ENCODE data around the gene KLRC3. TPM values are rescaled to one million over a fixed set of nuclear protein-coding genes. Genes with fewer than 3 reads are reported as not detected.

Gene KLRC3
- total and polyA plus RNA-seq, 2 of the 13 experiments (the other 11 are each of a cell fraction or from before 2014, with no cell fraction given): not detected

DNA sequence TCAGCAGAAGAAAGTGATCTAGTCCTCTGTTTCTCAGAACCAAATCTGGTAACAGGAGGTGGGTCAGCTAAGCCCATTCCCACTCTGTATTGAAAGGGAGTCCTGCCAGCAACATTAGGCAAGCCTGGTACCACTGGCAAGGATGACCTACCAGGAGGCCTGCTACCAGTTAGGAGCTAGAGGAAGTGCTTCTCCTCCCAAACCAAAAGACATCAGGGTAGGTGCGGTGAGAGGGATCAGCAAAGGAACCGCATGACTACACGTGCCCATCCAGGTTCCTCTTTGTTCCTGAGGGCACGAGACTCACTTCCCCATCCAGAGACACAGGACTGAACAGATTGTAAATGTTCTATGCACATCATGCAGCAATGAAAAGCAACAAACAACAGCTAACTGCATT lies 13.7 kb downstream of the KLRC3 start (continued):
- TF ChIP-seq EP300 (IDR thresholded peaks at IDR 0.05; ENCODE audit: low read depth in 2 of 2, low read length in 2 of 2): no peak
- no peak for TF ChIP-seq EP300 (CRISPR knock-in tag; IDR thresholded peaks at IDR 0.05; ENCODE audit: borderline replicate concordance)
- TF ChIP-seq, protein P1, sequence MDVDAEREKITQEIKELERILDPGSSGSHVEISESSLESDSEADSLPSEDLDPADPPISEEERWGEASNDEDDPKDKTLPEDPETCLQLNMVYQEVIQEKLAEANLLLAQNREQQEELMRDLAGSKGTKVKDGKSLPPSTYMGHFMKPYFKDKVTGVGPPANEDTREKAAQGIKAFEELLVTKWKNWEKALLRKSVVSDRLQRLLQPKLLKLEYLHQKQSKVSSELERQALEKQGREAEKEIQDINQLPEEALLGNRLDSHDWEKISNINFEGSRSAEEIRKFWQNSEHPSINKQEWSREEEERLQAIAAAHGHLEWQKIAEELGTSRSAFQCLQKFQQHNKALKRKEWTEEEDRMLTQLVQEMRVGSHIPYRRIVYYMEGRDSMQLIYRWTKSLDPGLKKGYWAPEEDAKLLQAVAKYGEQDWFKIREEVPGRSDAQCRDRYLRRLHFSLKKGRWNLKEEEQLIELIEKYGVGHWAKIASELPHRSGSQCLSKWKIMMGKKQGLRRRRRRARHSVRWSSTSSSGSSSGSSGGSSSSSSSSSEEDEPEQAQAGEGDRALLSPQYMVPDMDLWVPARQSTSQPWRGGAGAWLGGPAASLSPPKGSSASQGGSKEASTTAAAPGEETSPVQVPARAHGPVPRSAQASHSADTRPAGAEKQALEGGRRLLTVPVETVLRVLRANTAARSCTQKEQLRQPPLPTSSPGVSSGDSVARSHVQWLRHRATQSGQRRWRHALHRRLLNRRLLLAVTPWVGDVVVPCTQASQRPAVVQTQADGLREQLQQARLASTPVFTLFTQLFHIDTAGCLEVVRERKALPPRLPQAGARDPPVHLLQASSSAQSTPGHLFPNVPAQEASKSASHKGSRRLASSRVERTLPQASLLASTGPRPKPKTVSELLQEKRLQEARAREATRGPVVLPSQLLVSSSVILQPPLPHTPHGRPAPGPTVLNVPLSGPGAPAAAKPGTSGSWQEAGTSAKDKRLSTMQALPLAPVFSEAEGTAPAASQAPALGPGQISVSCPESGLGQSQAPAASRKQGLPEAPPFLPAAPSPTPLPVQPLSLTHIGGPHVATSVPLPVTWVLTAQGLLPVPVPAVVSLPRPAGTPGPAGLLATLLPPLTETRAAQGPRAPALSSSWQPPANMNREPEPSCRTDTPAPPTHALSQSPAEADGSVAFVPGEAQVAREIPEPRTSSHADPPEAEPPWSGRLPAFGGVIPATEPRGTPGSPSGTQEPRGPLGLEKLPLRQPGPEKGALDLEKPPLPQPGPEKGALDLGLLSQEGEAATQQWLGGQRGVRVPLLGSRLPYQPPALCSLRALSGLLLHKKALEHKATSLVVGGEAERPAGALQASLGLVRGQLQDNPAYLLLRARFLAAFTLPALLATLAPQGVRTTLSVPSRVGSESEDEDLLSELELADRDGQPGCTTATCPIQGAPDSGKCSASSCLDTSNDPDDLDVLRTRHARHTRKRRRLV (CRISPR knock-in tag; IDR thresholded peaks at IDR 0.05): no peak
- no peak for TF ChIP-seq HOXA3 (CRISPR knock-in tag; IDR thresholded peaks at IDR 0.05)
- no peak for TF ChIP-seq SMAD9 (CRISPR knock-in tag; IDR thresholded peaks at IDR 0.05)
- TF ChIP-seq, protein P2, sequence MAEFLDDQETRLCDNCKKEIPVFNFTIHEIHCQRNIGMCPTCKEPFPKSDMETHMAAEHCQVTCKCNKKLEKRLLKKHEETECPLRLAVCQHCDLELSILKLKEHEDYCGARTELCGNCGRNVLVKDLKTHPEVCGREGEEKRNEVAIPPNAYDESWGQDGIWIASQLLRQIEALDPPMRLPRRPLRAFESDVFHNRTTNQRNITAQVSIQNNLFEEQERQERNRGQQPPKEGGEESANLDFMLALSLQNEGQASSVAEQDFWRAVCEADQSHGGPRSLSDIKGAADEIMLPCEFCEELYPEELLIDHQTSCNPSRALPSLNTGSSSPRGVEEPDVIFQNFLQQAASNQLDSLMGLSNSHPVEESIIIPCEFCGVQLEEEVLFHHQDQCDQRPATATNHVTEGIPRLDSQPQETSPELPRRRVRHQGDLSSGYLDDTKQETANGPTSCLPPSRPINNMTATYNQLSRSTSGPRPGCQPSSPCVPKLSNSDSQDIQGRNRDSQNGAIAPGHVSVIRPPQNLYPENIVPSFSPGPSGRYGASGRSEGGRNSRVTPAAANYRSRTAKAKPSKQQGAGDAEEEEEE (CRISPR knock-in tag; IDR thresholded peaks at IDR 0.05; ENCODE audit: borderline replicate concordance): no peak
- no peak for TF ChIP-seq MTA1 (CRISPR knock-in tag; IDR thresholded peaks at IDR 0.05; ENCODE audit: borderline replicate concordance)
- TF ChIP-seq E2F1 (CRISPR knock-in tag; IDR thresholded peaks at IDR 0.05): no peak
- no peak for TF ChIP-seq MAX (IDR thresholded peaks at IDR 0.05)
- no peak for TF ChIP-seq KLF15 (CRISPR knock-in tag; IDR thresholded peaks at IDR 0.05; ENCODE audit: borderline replicate concordance)

Data from HepG2 (cell line).